ENCODE results near the gene HAT1.

DNA sequence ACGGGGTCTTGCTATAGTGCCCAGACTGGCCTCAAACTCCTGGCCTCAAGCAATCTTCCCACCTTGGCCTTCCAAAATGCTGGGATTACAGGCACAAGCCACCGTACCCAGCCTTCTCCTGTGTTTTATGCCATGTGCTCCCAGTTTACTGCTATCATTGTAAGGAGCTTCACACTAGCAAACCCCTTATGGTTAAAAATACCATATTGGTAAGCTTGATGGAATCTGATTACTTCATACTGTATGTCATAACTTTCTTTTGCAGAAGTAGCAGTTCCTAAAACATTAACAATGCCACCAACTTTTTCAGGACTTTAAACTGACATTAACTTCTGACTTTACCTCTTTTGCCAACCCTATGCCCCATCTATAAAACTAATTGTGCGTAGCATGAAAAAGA is 36.2 kb downstream of the HAT1 start:
- TF ChIP-seq, protein P1, sequence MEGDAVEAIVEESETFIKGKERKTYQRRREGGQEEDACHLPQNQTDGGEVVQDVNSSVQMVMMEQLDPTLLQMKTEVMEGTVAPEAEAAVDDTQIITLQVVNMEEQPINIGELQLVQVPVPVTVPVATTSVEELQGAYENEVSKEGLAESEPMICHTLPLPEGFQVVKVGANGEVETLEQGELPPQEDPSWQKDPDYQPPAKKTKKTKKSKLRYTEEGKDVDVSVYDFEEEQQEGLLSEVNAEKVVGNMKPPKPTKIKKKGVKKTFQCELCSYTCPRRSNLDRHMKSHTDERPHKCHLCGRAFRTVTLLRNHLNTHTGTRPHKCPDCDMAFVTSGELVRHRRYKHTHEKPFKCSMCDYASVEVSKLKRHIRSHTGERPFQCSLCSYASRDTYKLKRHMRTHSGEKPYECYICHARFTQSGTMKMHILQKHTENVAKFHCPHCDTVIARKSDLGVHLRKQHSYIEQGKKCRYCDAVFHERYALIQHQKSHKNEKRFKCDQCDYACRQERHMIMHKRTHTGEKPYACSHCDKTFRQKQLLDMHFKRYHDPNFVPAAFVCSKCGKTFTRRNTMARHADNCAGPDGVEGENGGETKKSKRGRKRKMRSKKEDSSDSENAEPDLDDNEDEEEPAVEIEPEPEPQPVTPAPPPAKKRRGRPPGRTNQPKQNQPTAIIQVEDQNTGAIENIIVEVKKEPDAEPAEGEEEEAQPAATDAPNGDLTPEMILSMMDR (IDR thresholded peaks at IDR 0.05) = no peak
- TF ChIP-seq POLR2A (IDR thresholded peaks at IDR 0.05) = no peak
